Measurements from ENCODE around the gene CPED1.

GRCh38 chr7:121331574-121331973, 343.1 kb downstream of the CPED1 start:
- TF ChIP-seq POLR2AphosphoS5 (IDR thresholded peaks at IDR 0.05) (no peak), CTCF (IDR thresholded peaks at IDR 0.05) (no peak)

Measured in transverse colon (tissue), 4 donors.